ENCODE data around the gene PRDM11. TPM values are rescaled to one million over a fixed set of nuclear protein-coding genes. Genes with fewer than 3 reads are reported as not detected.

PRDM11 gene
- total RNA-seq, 1 donor from 2014 or later, result 7.5 TPM

GRCh38 chr11:45216031-45216430, 69.6 kb downstream of the PRDM11 start:
- peaks cover 3% of the 10 kb centered on the region for H3K27me3 Mint-ChIP-seq (ENCODE audit: unreplicated experiment)
- peaks cover 1% of the 10 kb centered on the region for H3K4me1 Mint-ChIP-seq (ENCODE audit: low read depth, unreplicated experiment)
- DNase-seq, result no peak
- H3K36me3 Mint-ChIP-seq (ENCODE audit: unreplicated experiment), result peaks cover 2% of the 10 kb centered on the region
- H3K4me3 Mint-ChIP-seq (ENCODE audit: unreplicated experiment), result no peak overlapping the region
- no peak overlapping the region for H3K27ac Mint-ChIP-seq (ENCODE audit: unreplicated experiment)
- no peaks in the 10 kb centered on the region for H3K9me3 Mint-ChIP-seq (ENCODE audit: unreplicated experiment)
- TF ChIP-seq CTCF (IDR thresholded peaks at IDR 0.05; ENCODE audit: partially characterized antibody, unreplicated experiment), result no peak

- Mint-ChIP-seq H3K27ac (ENCODE audit: unreplicated experiment) (no peak overlapping the region), H3K36me3 (ENCODE audit: unreplicated experiment) (peaks cover 7% of the 10 kb centered on the region), H3K4me3 (ENCODE audit: unreplicated experiment) (no peak overlapping the region), H3K27me3 (ENCODE audit: unreplicated experiment) (peaks cover 6% of the 10 kb centered on the region), H3K4me1 (ENCODE audit: low read depth, unreplicated experiment) (peaks cover 1% of the 10 kb centered on the region), H3K9me3 (ENCODE audit: unreplicated experiment) (no peaks in the 10 kb centered on the region)
- DNase-seq, result no peak
- no peak for TF ChIP-seq CTCF (IDR thresholded peaks at IDR 0.05; ENCODE audit: partially characterized antibody, unreplicated experiment)
These were observed 70.5 kb downstream of the PRDM11 start for GRCh38 chr11:45216901-45217300.

- Mint-ChIP-seq H3K4me3 (ENCODE audit: unreplicated experiment) (no peak overlapping the region), H3K27ac (ENCODE audit: unreplicated experiment) (no peak overlapping the region), H3K4me1 (ENCODE audit: low read depth, unreplicated experiment) (peaks cover 1% of the 10 kb centered on the region), H3K27me3 (ENCODE audit: unreplicated experiment) (peaks cover 6% of the 10 kb centered on the region), H3K9me3 (ENCODE audit: unreplicated experiment) (no peaks in the 10 kb centered on the region), H3K36me3 (ENCODE audit: unreplicated experiment) (peaks cover 7% of the 10 kb centered on the region)
- TF ChIP-seq CTCF (IDR thresholded peaks at IDR 0.05; ENCODE audit: partially characterized antibody, unreplicated experiment), result no peak
- DNase-seq, result no peak
These were observed 71.6 kb downstream of the PRDM11 start for GRCh38 chr11:45217991-45218390.

- peaks cover 7% of the 10 kb centered on the region for H3K36me3 Mint-ChIP-seq (ENCODE audit: unreplicated experiment)
- no peak overlapping the region for H3K27ac Mint-ChIP-seq (ENCODE audit: unreplicated experiment)
- DNase-seq, result no peak
- H3K4me1 Mint-ChIP-seq (ENCODE audit: low read depth, unreplicated experiment), result peaks cover 1% of the 10 kb centered on the region
- H3K9me3 Mint-ChIP-seq (ENCODE audit: unreplicated experiment), result no peaks in the 10 kb centered on the region
- peaks cover 6% of the 10 kb centered on the region for H3K27me3 Mint-ChIP-seq (ENCODE audit: unreplicated experiment)
- H3K4me3 Mint-ChIP-seq (ENCODE audit: unreplicated experiment), result no peak overlapping the region
- no peak for TF ChIP-seq CTCF (IDR thresholded peaks at IDR 0.05; ENCODE audit: partially characterized antibody, unreplicated experiment)
These were observed 72.3 kb downstream of the PRDM11 start for GRCh38 chr11:45218705-45219104.

- H3K27me3 Mint-ChIP-seq (ENCODE audit: unreplicated experiment), result peaks cover 6% of the 10 kb centered on the region
- no peaks in the 10 kb centered on the region for H3K9me3 Mint-ChIP-seq (ENCODE audit: unreplicated experiment)
- H3K27ac Mint-ChIP-seq (ENCODE audit: unreplicated experiment), result no peak overlapping the region
- H3K36me3 Mint-ChIP-seq (ENCODE audit: unreplicated experiment), result peaks cover 7% of the 10 kb centered on the region
- peaks cover 1% of the 10 kb centered on the region for H3K4me1 Mint-ChIP-seq (ENCODE audit: low read depth, unreplicated experiment)
- H3K4me3 Mint-ChIP-seq (ENCODE audit: unreplicated experiment), result no peak overlapping the region
- DNase-seq, result no peak
- TF ChIP-seq CTCF (IDR thresholded peaks at IDR 0.05; ENCODE audit: partially characterized antibody, unreplicated experiment), result no peak
These were observed 73.0 kb downstream of the PRDM11 start for GRCh38 chr11:45219411-45219810.

All from glutamatergic neuron (in vitro differentiated cells).